PC-9 (cell line): ENCODE results near the gene TMTC2. TPM values are rescaled to one million over a fixed set of nuclear protein-coding genes. Genes with fewer than 3 reads are reported as not detected.

Experiments
- BruUV-seq: library from RNA; stranded (reverse); fragments of 400-500 nt; replicated peaks from 2 replicates; lab custom pipeline; 2021; lab: Mats Ljungman, UMichigan
- CTCF ChIA-PET: fragments of 300-600 bp; sonication (Branson Sonifier 250); formaldehyde crosslinking; loops from one replicate; lab custom pipeline; 2022; ENCODE audit warnings: antibody characterized with exemption; lab: Charles Lee
- POLR2A ChIA-PET: fragments of 300-600 bp; sonication (Branson Sonifier 250); formaldehyde crosslinking; loops from one replicate; lab custom pipeline; 2022; ENCODE audit warnings: antibody characterized with exemption; ENCODE audit not compliant: unreplicated experiment; lab: Charles Lee
- DNase-seq, 2 experiments: peaks; one replicate each; pipeline versions ENCODE4 v3.0.0 to v3.0.0-alpha.2; 2015 to 2022; ENCODE audit warnings: mixed read lengths in 1 of 2
- H2AFZ ChIP-seq: fragments of 200-600 bp; sonication (generic); 2 replicates; pipeline ENCODE4 v1.8.1; 2017; ENCODE audit warnings: antibody characterized with exemption
- H3F3A ChIP-seq: fragments of 200-600 bp; sonication (generic); 2 replicates; pipeline ENCODE4 v1.8.1; 2017; ENCODE audit warnings: antibody characterized with exemption, mild to moderate bottlenecking, low read depth; ENCODE audit not compliant: insufficient read depth
- H3K27ac ChIP-seq: fragments of 200-600 bp; sonication (generic); 2 replicates; pipeline ENCODE4 v1.6.1; 2016; ENCODE audit warnings: mixed run types
- H3K27me3 ChIP-seq: fragments of 200-600 bp; sonication (generic); 2 replicates; pipeline ENCODE4 v1.6.1; 2016; ENCODE audit warnings: low read depth, mixed run types; ENCODE audit not compliant: insufficient read depth
- H3K36me3 ChIP-seq: fragments of 200-600 bp; sonication (generic); 2 replicates; pipeline ENCODE4 v1.6.1; 2016; ENCODE audit warnings: low read depth, mixed run types
- H3K4me1 ChIP-seq: fragments of 200-600 bp; sonication (generic); replicated peaks from 2 replicates; pipeline ENCODE4 v1.6.1; 2016; ENCODE audit warnings: mixed run types; ENCODE audit not compliant: insufficient read depth
- H3K4me2 ChIP-seq: fragments of 200-600 bp; sonication (generic); 2 replicates; pipeline ENCODE4 v1.6.1; 2017; ENCODE audit warnings: mixed run types
- H3K4me3 ChIP-seq: fragments of 200-600 bp; sonication (generic); 2 replicates; pipeline ENCODE4 v1.6.1; 2016; ENCODE audit warnings: mixed run types
- H3K79me2 ChIP-seq: fragments of 200-600 bp; sonication (generic); 2 replicates; pipeline ENCODE4 v1.6.1; 2017; ENCODE audit warnings: low read depth, mixed run types
- H3K9me2 ChIP-seq: fragments of 200-600 bp; sonication (generic); 2 replicates; pipeline ENCODE4 v1.8.1; 2017; ENCODE audit warnings: mild to moderate bottlenecking; ENCODE audit not compliant: insufficient read depth
- H3K9me3 ChIP-seq: fragments of 200-600 bp; sonication (generic); 2 replicates; pipeline ENCODE4 v1.8.1; 2016; ENCODE audit warnings: low read depth; ENCODE audit not compliant: insufficient read depth
- H4K20me1 ChIP-seq: fragments of 200-600 bp; sonication (generic); 2 replicates; pipeline ENCODE4 v1.8.1; 2017; ENCODE audit not compliant: insufficient read depth
- CTCF ChIP-seq: fragments of 200-600 bp; sonication (generic); conservative IDR thresholded peaks from 2 replicates; pipeline ENCODE4 v1.6.1; 2017; ENCODE audit warnings: mixed run types, antibody characterized with exemption, mild to moderate bottlenecking, moderate library complexity
- EZH2 ChIP-seq: fragments of 200-600 bp; sonication (generic); IDR thresholded peaks from 2 replicates; pipeline ENCODE4 v1.8.0; 2017; ENCODE audit warnings: antibody characterized with exemption, low read depth
- intact Hi-C: fragments of 100-400 bp; cut with micrococcal nuclease; formaldehyde crosslinking; loops from one replicate; pipeline ENCODE4 v1.10.0; 2022; ENCODE audit not compliant: unreplicated experiment
- total RNA-seq: library from RNA; stranded (reverse); gene quantifications from 2 replicates; pipeline ENCODE4 v1.2.3, GENCODE V29; 2021

Gene TMTC2
- total RNA-seq, 1 experiment from 2014 or later, result 8.6 TPM

- no peaks in the 10 kb centered on the region for H3K9me2 ChIP-seq
- no peak for TF ChIP-seq EZH2
- TF ChIP-seq CTCF, result no peak
- DNase-seq, result no peak
- no peaks in the 10 kb centered on the region for H3K9me3 ChIP-seq
- no peak overlapping the region for H3K4me2 ChIP-seq
- no peak overlapping the region for H2AFZ ChIP-seq
- no peaks in the 10 kb centered on the region for H3K79me2 ChIP-seq
- H4K20me1 ChIP-seq, result no peaks in the 10 kb centered on the region
- H3K27ac ChIP-seq, result no peak overlapping the region
- no peaks in the 10 kb centered on the region for H3K27me3 ChIP-seq
- H3K4me1 ChIP-seq, result no peaks in the 10 kb centered on the region
- H3F3A ChIP-seq, result no peaks in the 10 kb centered on the region
- POLR2A ChIA-PET, result no interaction called here
- H3K36me3 ChIP-seq, result no peaks in the 10 kb centered on the region
- H3K4me3 ChIP-seq, result no peak overlapping the region
- CTCF ChIA-PET, result no interaction called here
- BruUV-seq, result no TSS peak
- intact Hi-C loops, result no loop called here
These were observed 193.8 kb downstream of the TMTC2 start for GRCh38 chr12:82880442-82880901.

- intact Hi-C loops, result no loop called here
These were observed 197.0 kb downstream of the TMTC2 start for GRCh38 chr12:82883394-82884355.

More at GRCh38 chr12:82883394-82884355, 197.0 kb downstream of the TMTC2 start:
- TF ChIP-seq CTCF (no peak), EZH2 (no peak)
- DNase-seq, result no peak
- H3K27me3 ChIP-seq, result no peaks in the 10 kb centered on the region
- H3F3A ChIP-seq, result no peaks in the 10 kb centered on the region
- CTCF ChIA-PET, result no interaction called here
- H3K27ac ChIP-seq, result no peak overlapping the region
- POLR2A ChIA-PET, result no interaction called here
- H3K4me2 ChIP-seq, result no peak overlapping the region
- no peaks in the 10 kb centered on the region for H3K9me3 ChIP-seq
- no peaks in the 10 kb centered on the region for H4K20me1 ChIP-seq
- no peaks in the 10 kb centered on the region for H3K36me3 ChIP-seq
- no peaks in the 10 kb centered on the region for H3K79me2 ChIP-seq
- H3K9me2 ChIP-seq, result no peaks in the 10 kb centered on the region
- no peak overlapping the region for H3K4me3 ChIP-seq
- no TSS peak for BruUV-seq
- H3K4me1 ChIP-seq, result no peaks in the 10 kb centered on the region
- no peak overlapping the region for H2AFZ ChIP-seq
